T-cell (primary cell): ENCODE results near the gene SLC38A10. TPM values are rescaled to one million over a fixed set of nuclear protein-coding genes. Genes with fewer than 3 reads are reported as not detected.

Experiments
- ATAC-seq, 4 experiments: fragments of 200-7000 bp in 3 of 4; fragments of 150-1000 bp in 1 of 4; cut with Tn5 transposase; replicated peaks in 1 of 4; 1 replicate in 3 of 4; 2 replicates in 1 of 4; pipeline ENCODE4 v1.10.0; 2021; ENCODE audit warnings: moderate library complexity in 3 of 4, mild to moderate bottlenecking in 2 of 4, moderate number of reproducible peaks in 1 of 4
- CTCF ChIA-PET, 2 donors: fragments of 300-600 bp; sonication (Branson Sonifier 250); formaldehyde crosslinking; loops; one replicate each; lab custom pipeline; 2022; ENCODE audit warnings: antibody characterized with exemption in 2 of 2; lab: Charles Lee
- POLR2A ChIA-PET, 2 donors: fragments of 300-600 bp; sonication (Branson Sonifier 250); formaldehyde crosslinking; loops; one replicate each; lab custom pipeline; 2022; ENCODE audit warnings: antibody characterized with exemption in 2 of 2; lab: Charles Lee
- DNase-seq, 35 experiments: peaks; one replicate each; pipeline versions ENCODE4 v3.0.0 to v3.0.0-alpha.2; 2013 to 2023
- H3K27ac ChIP-seq: one replicate; pipeline ENCODE4 v1.5.1; 2013; ENCODE audit warnings: low read length
- H3K27me3 ChIP-seq, 2 experiments: replicated peaks in 1 of 2; 1 replicate in 1 of 2; 2 replicates in 1 of 2; pipeline versions ENCODE4 v1.6.1 to v1.7.0; 2013; ENCODE audit warnings: low read length in 1 of 2, mixed read lengths in 1 of 2; ENCODE audit not compliant: control insufficient read depth in 2 of 2, insufficient read depth in 2 of 2; ENCODE audit errors: extremely low read depth in 1 of 2
- H3K36me3 ChIP-seq, 2 donors: 1 replicate in 1 of 2; 2 replicates in 1 of 2; pipeline versions ENCODE4 v1.6.1 to v1.7.0; 2013; ENCODE audit warnings: low read length in 1 of 2; ENCODE audit not compliant: control insufficient read depth in 2 of 2, insufficient read depth in 1 of 2; ENCODE audit errors: extremely low read depth in 1 of 2
- H3K4me1 ChIP-seq, 2 experiments: 1 replicate in 1 of 2; 2 replicates in 1 of 2; pipeline versions ENCODE4 v1.6.1 to v1.7.0; 2013; ENCODE audit warnings: low read length in 2 of 2, mixed read lengths in 1 of 2; ENCODE audit not compliant: insufficient read depth in 2 of 2, control insufficient read depth in 1 of 2; ENCODE audit errors: extremely low read depth in 1 of 2
- H3K4me3 ChIP-seq, 2 donors: 1 replicate in 1 of 2; 2 replicates in 1 of 2; pipeline versions ENCODE4 v1.5.1 to v1.7.0; 2013; ENCODE audit warnings: mild to moderate bottlenecking in 2 of 2, low read length in 1 of 2, moderate library complexity in 1 of 2; ENCODE audit not compliant: control insufficient read depth in 1 of 2; ENCODE audit errors: extremely low read depth in 1 of 2
- H3K9me3 ChIP-seq: 2 replicates; pipeline ENCODE4 v1.7.0; 2013
- H3K27ac Mint-ChIP-seq, 2 donors: one replicate each; pipeline ENCODE4 v1.8.0; 2020 to 2021; ENCODE audit warnings: mild to moderate bottlenecking in 2 of 2, mixed read lengths in 2 of 2
- H3K27me3 Mint-ChIP-seq, 2 donors: one replicate each; pipeline ENCODE4 v1.8.0; 2021 to 2022; ENCODE audit warnings: mixed read lengths in 2 of 2
- H3K36me3 Mint-ChIP-seq: one replicate; pipeline ENCODE4 v1.8.0; 2021; ENCODE audit warnings: mixed read lengths
- H3K4me1 Mint-ChIP-seq, 3 donors: one replicate each; pipeline ENCODE4 v1.8.0; 2020 to 2022; ENCODE audit warnings: mixed read lengths in 3 of 3, mild to moderate bottlenecking in 1 of 3
- H3K4me3 Mint-ChIP-seq, 3 donors: one replicate each; pipeline ENCODE4 v1.8.0; 2020 to 2022; ENCODE audit warnings: mild to moderate bottlenecking in 3 of 3, mixed read lengths in 3 of 3, moderate library complexity in 3 of 3
- H3K9me3 Mint-ChIP-seq, 3 donors: one replicate each; pipeline ENCODE4 v1.8.0; 2020 to 2022; ENCODE audit warnings: mixed read lengths in 3 of 3
- WGBS: methylation state at CpG from one replicate; pipeline ENCODE4 v1.1.5; 2013; ENCODE audit warnings: missing lambda C conversion rate; ENCODE audit not compliant: insufficient coverage; 5-methylcytosine and 5-hydroxymethylcytosine counted together
- total RNA-seq, 35 experiments: library from RNA in 6 of 35; stranded (reverse) in 6 of 35; fragments of 120-200 nt in 1 of 35; gene quantifications; one replicate each; pipeline versions ENCODE4 v1.2.1 to v1.2.4 and lab custom pipeline; 2013 to 2026

SLC38A10 gene
- total RNA-seq, 5 donors from 2014 or later (not counting 1 experiment from before 2014, with no cell fraction given), result 52.8 to 95.2 (median 82.3) TPM

DNA sequence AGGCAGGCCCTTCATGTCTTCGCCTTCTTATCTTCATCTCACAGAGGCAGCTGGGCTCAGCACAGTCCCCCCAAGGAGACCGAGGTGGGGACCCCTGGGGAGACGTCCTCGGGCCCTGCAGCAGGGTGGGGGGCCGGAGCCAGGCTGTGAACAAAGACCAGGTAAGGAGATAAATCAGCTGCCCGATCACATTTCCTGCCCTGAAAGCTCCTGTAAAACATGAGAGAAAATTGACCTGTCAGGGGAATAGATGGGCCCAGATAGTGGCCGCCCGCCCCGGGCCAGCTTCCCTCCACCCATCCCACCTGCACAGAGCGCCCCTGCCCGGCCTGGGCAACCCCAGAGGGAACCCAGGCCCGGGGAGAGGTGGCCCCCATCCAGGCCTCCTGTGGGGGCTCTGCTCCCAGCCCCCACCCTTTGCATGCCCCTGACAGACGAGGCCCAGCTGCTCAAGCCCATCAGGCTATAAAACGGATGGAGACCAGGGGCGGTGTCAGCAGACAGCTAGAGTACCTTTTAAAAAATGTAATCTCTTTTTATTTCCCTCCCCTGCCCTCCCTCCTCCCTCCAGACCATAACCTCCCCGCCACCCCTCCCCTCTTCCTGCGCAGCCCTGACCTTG lies 18.8 kb upstream of the SLC38A10 start:
- Mint-ChIP-seq H3K27ac (no peak overlapping the region), H3K4me3 (no peak overlapping the region), H3K36me3 (no peaks in the 10 kb centered on the region), H3K9me3 (no peaks in the 10 kb centered on the region), H3K4me1 (peaks cover 0 to 5% (median 4%) of the 10 kb centered on the region in 3 donors), H3K27me3 (peaks cover 3 to 19% of the 10 kb centered on the region in 2 donors)
- ChIA-PET CTCF (no interaction called here), POLR2A (no interaction called here)
- Histone ChIP-seq H3K36me3 (no peaks in the 10 kb centered on the region), H3K27ac (no peak overlapping the region), H3K27me3 (peaks cover 0 to 72% of the 10 kb centered on the region in 2 experiments), H3K9me3 (no peaks in the 10 kb centered on the region), H3K4me1 (peaks cover 0 to 8% of the 10 kb centered on the region in 2 experiments), H3K4me3 (no peak overlapping the region)
- no peak for DNase-seq
- no peak for ATAC-seq
- 51% methylated on average over 4 of the region's 17 CpGs for WGBS

DNA sequence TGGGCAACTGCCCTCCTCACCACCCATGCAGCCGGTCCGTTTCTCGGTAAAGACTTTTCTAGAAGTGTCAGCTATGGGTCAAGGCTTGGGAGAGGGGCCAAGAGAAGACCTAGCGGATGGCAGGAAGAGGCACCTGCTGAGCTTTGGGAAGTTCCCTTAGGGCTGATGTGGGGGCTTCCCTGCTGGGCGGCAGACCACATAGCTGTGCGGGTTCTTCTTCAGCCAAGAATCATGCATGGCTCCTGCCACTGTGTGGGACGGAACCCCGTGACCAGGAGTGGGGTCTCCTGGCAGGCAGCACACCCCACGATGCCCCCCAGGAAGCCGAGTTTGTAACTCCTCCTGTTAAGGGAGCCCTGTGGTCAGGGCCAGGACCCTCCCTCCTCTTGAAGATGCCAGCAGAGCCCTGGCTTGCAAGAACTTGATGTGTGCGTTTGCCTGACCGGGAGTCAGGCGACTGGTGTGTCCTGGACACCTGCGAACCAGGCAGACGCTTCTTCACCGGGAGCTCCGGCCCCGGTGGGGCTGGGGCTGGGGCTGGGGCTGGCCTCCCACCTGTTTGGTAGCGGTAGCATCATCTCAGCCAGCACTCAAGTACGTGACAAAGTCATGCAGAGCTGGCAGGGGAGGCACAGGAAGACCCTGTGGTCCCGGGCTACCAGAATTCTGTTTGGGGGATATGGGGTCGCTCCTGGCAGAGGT lies 17.7 kb upstream of the SLC38A10 start:
- Mint-ChIP-seq H3K36me3 (no peaks in the 10 kb centered on the region), H3K4me3 (no peak overlapping the region), H3K27me3 (peaks cover 3 to 22% of the 10 kb centered on the region in 2 donors), H3K27ac (no peak overlapping the region), H3K9me3 (no peaks in the 10 kb centered on the region), H3K4me1 (peaks cover 0 to 6% (median 4%) of the 10 kb centered on the region in 3 donors)
- Histone ChIP-seq H3K36me3 (no peaks in the 10 kb centered on the region), H3K27me3 (peaks cover 0 to 79% of the 10 kb centered on the region in 2 experiments), H3K4me1 (peaks cover 0 to 10% of the 10 kb centered on the region in 2 experiments), H3K27ac (no peak overlapping the region), H3K9me3 (no peaks in the 10 kb centered on the region), H3K4me3 (no peak overlapping the region)
- CTCF ChIA-PET, result no interaction called here
- ATAC-seq, result no peak
- 65% methylated on average over 20 of the region's 22 CpGs for WGBS
- POLR2A ChIA-PET, result no interaction called here
- DNase-seq, result no peak

DNA sequence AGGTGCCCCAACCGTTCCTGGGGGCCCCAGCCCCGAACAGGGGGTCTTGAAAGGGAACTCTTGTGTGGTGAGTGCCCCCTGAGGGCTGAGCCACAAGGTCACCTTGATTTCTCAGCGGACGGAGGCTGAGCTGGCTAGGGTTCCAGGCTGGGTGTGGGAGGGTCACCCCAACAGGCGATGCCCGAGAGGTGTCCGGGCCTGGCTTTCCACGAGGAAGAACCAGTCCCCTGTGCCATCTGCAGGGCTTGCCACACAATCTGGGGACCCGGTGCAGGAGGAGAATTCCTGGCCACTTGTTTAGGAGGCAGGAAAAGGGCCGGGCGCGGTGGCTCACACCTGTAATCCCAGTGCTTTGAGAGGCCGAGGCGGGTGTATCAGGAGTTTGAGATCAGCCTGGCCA lies 16.8 kb upstream of the SLC38A10 start:
- Histone ChIP-seq H3K9me3 (no peaks in the 10 kb centered on the region), H3K36me3 (no peaks in the 10 kb centered on the region), H3K4me3 (no peak overlapping the region), H3K27ac (no peak overlapping the region), H3K4me1 (peaks cover 0 to 10% of the 10 kb centered on the region in 2 experiments), H3K27me3 (peaks cover 0 to 81% of the 10 kb centered on the region in 2 experiments)
- ChIA-PET CTCF (no interaction called here), POLR2A (no interaction called here)
- Mint-ChIP-seq H3K27ac (no peak overlapping the region), H3K27me3 (peaks cover 3 to 22% of the 10 kb centered on the region in 2 donors), H3K36me3 (no peaks in the 10 kb centered on the region), H3K4me1 (peaks cover 0 to 8% (median 6%) of the 10 kb centered on the region in 3 donors), H3K4me3 (no peak overlapping the region), H3K9me3 (no peaks in the 10 kb centered on the region)
- ATAC-seq, result no peak
- WGBS, result 71% methylated on average over 12 of the region's 14 CpGs
- DNase-seq, result no peak

DNA sequence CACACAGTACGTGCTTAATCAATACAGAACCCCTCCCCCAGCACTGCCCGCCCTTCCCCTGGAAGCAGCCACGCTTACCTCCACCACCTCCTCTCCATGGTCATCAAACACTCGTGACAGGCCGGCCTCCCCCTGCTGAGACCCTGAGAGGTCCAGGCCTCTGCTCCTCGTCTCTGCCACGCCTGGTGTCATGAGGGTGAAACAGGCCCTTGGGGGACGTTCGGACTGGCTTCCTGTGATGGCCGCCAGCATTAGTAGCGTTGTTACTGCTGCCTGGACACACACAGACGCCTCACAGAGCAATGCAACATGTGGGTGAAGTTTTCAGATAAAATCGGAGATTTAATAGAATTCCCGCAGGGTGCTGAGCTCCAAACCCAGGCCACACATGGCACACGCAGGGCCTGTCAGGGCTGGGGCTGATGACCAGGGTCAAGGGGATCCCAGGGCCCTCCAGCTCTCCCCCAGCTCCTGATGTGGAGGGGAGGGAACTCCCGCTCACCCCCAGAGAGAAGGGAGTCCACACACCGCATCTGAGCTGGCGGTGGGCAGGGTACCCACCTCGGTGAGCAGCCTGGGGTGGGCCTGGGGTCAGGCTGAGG lies 15.9 kb upstream of the SLC38A10 start:
- peaks cover 3 to 20% of the 10 kb centered on the region in 2 donors for H3K27me3 Mint-ChIP-seq
- peaks cover 0 to 10% of the 10 kb centered on the region in 2 experiments for H3K4me1 ChIP-seq
- H3K9me3 ChIP-seq, result no peaks in the 10 kb centered on the region
- no peaks in the 10 kb centered on the region for H3K36me3 ChIP-seq
- no peak overlapping the region for H3K4me3 Mint-ChIP-seq
- peaks cover 0 to 8% (median 6%) of the 10 kb centered on the region in 3 donors for H3K4me1 Mint-ChIP-seq
- ChIA-PET CTCF (no interaction called here), POLR2A (no interaction called here)
- ATAC-seq (no peak), DNase-seq (no peak)
- no peak overlapping the region for H3K27ac Mint-ChIP-seq
- H3K9me3 Mint-ChIP-seq, result no peaks in the 10 kb centered on the region
- WGBS, result 79% methylated on average over 14 of the region's 19 CpGs
- H3K27me3 ChIP-seq, result peaks cover 0 to 89% of the 10 kb centered on the region in 2 experiments
- H3K4me3 ChIP-seq, result no peak overlapping the region
- H3K27ac ChIP-seq, result no peak overlapping the region
- H3K36me3 Mint-ChIP-seq, result no peaks in the 10 kb centered on the region

DNA sequence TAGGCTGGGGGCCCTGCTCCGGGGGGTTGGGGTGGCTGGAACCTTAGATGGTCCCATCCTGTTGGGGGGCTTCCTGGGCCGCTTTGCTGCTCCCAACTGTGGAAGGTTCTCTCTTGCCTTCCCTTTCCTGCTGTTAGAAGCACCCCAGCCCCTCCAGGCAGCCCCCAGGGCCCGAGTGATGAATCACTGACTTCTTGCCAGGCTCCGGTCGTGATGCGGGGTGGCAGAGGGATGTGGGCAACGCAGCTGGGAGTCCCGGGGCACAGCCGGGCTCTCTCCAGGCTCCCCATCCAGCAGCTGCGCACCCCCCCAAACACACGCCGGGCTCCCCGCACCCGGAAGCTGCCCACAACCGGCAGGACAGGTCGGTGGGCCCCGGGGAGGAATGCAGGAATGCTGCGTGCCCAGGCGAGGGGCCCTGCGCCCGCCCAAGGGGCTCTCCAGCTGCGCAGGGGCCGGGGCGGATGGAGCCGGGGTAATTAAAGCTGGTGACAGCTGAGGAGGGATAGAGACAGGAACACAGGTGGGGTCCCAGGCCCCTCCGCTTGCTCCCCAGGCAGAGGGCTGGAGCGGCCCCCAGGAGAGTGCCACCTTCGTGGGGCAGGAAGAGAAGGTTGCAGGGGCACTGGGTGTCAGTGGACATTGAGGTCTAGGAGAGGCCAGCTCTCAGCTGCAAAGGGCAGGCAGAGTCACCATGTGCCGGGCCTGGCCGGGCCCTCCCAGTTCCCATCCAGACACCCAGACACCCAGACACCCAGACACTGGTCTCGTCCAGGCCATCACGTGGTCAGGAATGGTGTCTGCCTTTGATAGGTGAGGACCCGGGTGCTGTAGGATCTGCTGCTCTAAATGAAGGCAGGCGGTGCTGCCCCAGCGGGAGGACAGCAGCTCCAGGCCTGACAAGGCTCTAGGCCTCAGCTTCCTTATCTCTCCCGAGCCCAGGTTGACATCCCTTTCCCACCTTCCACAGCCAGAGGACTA lies 15.0 kb upstream of the SLC38A10 start:
- CTCF ChIA-PET, result interaction anchor here in 1 of 2 donors (0.7 kb wide), 1 partner anchor 623 kb away, joined by 3 read pairs; no protein-coding TSS in a partner anchor
- Mint-ChIP-seq H3K4me1 (peaks cover 0 to 8% (median 6%) of the 10 kb centered on the region in 3 donors), H3K4me3 (no peak overlapping the region), H3K27ac (no peak overlapping the region), H3K36me3 (no peaks in the 10 kb centered on the region), H3K27me3 (peaks cover 3 to 20% of the 10 kb centered on the region in 2 donors), H3K9me3 (no peaks in the 10 kb centered on the region)
- ATAC-seq (no peak), DNase-seq (no peak)
- H3K36me3 ChIP-seq, result no peaks in the 10 kb centered on the region
- WGBS, result 90% methylated on average over 24 of the region's 36 CpGs
- no peak overlapping the region for H3K27ac ChIP-seq
- peaks cover 0 to 85% of the 10 kb centered on the region in 2 experiments for H3K27me3 ChIP-seq
- POLR2A ChIA-PET, result no interaction called here
- no peak overlapping the region for H3K4me3 ChIP-seq
- H3K4me1 ChIP-seq, result peaks cover 0 to 10% of the 10 kb centered on the region in 2 experiments
- no peaks in the 10 kb centered on the region for H3K9me3 ChIP-seq
